Spleen (tissue), 11 donors: ENCODE measurements around the gene LILRA2. TPM values are rescaled to one million over a fixed set of nuclear protein-coding genes. Genes with fewer than 3 reads are reported as not detected.
"Not testable (repeated sequence)": the region's sequence is repeated elsewhere in the genome, so short reads cannot be mapped to it uniquely, and the experiment has no call there.

Experiments
- DNase-seq: peaks from one replicate; pipeline ENCODE4 v3.0.0-alpha.2; 2020
- H3K27ac ChIP-seq, 8 donors: fragments of 200-600 bp; sonication (generic) in 7 of 8; 1 replicate in 4 of 8; 2 replicates in 4 of 8; pipeline versions ENCODE4 v1.5.0 to v1.8.0; 2016 to 2021; ENCODE audit warnings: inconsistent platforms in 4 of 8, mild to moderate bottlenecking in 4 of 8, moderate library complexity in 1 of 8
- H3K27me3 ChIP-seq, 7 donors: fragments of 200-600 bp; sonication (generic) in 6 of 7; replicated peaks in 1 of 7; 1 replicate in 4 of 7; 2 replicates in 3 of 7; pipeline versions ENCODE4 v1.5.0 to v1.8.0; 2016 to 2021; ENCODE audit warnings: inconsistent platforms in 3 of 7, mild to moderate bottlenecking in 1 of 7
- H3K36me3 ChIP-seq, 6 donors: fragments of 200-600 bp; sonication (generic) in 5 of 6; 1 replicate in 4 of 6; 2 replicates in 2 of 6; pipeline versions ENCODE4 v1.5.0 to v1.8.0; 2016 to 2021; ENCODE audit warnings: inconsistent platforms in 2 of 6
- H3K4me1 ChIP-seq, 6 donors: fragments of 200-600 bp; sonication (generic) in 5 of 6; 1 replicate in 3 of 6; 2 replicates in 3 of 6; pipeline versions ENCODE4 v1.5.0 to v1.8.0; 2016 to 2021; ENCODE audit warnings: inconsistent platforms in 3 of 6
- H3K4me3 ChIP-seq, 8 donors: fragments of 200-600 bp; sonication (generic) in 7 of 8; 1 replicate in 4 of 8; 2 replicates in 4 of 8; pipeline versions ENCODE4 v1.5.0 to v1.8.0; 2016 to 2021; ENCODE audit warnings: inconsistent platforms in 4 of 8, mild to moderate bottlenecking in 4 of 8, moderate library complexity in 2 of 8
- H3K9me3 ChIP-seq, 8 donors: fragments of 200-600 bp; sonication (generic) in 7 of 8; 1 replicate in 4 of 8; 2 replicates in 4 of 8; pipeline versions ENCODE4 v1.5.0 to v1.8.0; 2016 to 2021; ENCODE audit warnings: inconsistent platforms in 4 of 8
- CTCF ChIP-seq, 11 experiments: fragments of 200-600 bp in 7 of 11; fragments of 450-650 bp in 4 of 11; sonication (generic) in 4 of 11; IDR thresholded peaks in 8 of 11; conservative IDR thresholded peaks in 3 of 11; 1 replicate in 7 of 11; 2 replicates in 4 of 11; pipeline versions ENCODE4 v1.4.0 to v1.8.0; 2016 to 2021; ENCODE audit warnings: antibody characterized with exemption in 11 of 11, inconsistent platforms in 4 of 11, mild to moderate bottlenecking in 1 of 11
- POLR2A ChIP-seq, 3 donors: fragments of 450-650 bp; IDR thresholded peaks; one replicate each; pipeline ENCODE4 v1.5.1; 2017; ENCODE audit warnings: antibody characterized with exemption in 3 of 3, mild to moderate bottlenecking in 1 of 3
- POLR2AphosphoS5 ChIP-seq, 3 donors: sonication (generic); formaldehyde crosslinking; IDR thresholded peaks; one replicate each; pipeline ENCODE4 v1.5.1; 2017; ENCODE audit warnings: antibody characterized with exemption in 3 of 3
- WGBS, 5 donors: extraction: QIAGEN DNeasy Blood & Tissue Kit in 3 of 5; methylation state at CpG; one replicate each; pipeline versions ENCODE4 v1.1.5 to v1.1.7; 2013 to 2018; 5-methylcytosine and 5-hydroxymethylcytosine counted together
- intact Hi-C: fragments of 100-400 bp; cut with DNase I; formaldehyde crosslinking; loops from one replicate; pipeline ENCODE4 v1.15.0; 2023; ENCODE audit warnings: low total_unique reads
- polyA plus RNA-seq, 3 donors: library from polyadenylated mRNA; stranded (reverse); fragments of 200-250 nt; gene quantifications; one replicate each; pipeline ENCODE4 v1.2.1, GENCODE V29; 2013
- total RNA-seq, 7 donors: library from RNA; depleted of rRNA in 3 of 7; stranded (reverse); fragments of >200 nt in 3 of 7; fragmentation: NEBNext Ultra II Directional in 4 of 7; extraction: Animal tissue kit (Norgen Biotek cat#: 25700) in 4 of 7; gene quantifications; one replicate each; pipeline versions ENCODE4 v1.1.0 to v1.2.1, GENCODE V29; 2016 to 2021
- donor health status: healthy with polysubstance abuse.
- donor health status: DM: no; HTN: no; CAD: no; lungs with moderate emphysema.
- donor health status: DM: no; HTN: no; CAD: no.
- donor health status: Bipolar disorder and iron deficiency.
- donor health status: healthy.
- donor health status: DM: no; HTN: no; CAD: no.
- donor health status: DM: yes; HTN: yes; CAD: no.

LILRA2 gene
- total and polyA plus RNA-seq, 10 donors = 7.2 to 77.8 (median 46.1) TPM

GRCh38 chr19:54624934-54625730 is 51.5 kb downstream of the LILRA2 start:
- TF ChIP-seq POLR2AphosphoS5 (IDR thresholded peaks at IDR 0.05) = peak; percentile 28 to 57 (median 40)
- peaks cover 0 to 11% (median 0%) of the 10 kb centered on the region in 7 donors for H3K27me3 ChIP-seq
- peak overlapping the region in 5 of 8 donors; percentile 69 to 91 (median 83) for H3K27ac ChIP-seq
- H3K9me3 ChIP-seq, intact Hi-C loops: not testable (repeated sequence)
- peaks cover 0 to 14% (median 0%) of the 10 kb centered on the region in 6 donors for H3K36me3 ChIP-seq
- peak overlapping the region in 1 of 8 donors; percentile 49 for H3K4me3 ChIP-seq
- 45 to 86% (median 53%) methylated on average over 6 to 12 of the region's 15 CpGs for WGBS, 5 donors
- H3K4me1 ChIP-seq = peaks cover 0 to 93% (median 38%) of the 10 kb centered on the region in 6 donors
- peak; percentile 74 for DNase-seq

- peaks cover 0 to 11% (median 0%) of the 10 kb centered on the region in 7 donors for H3K27me3 ChIP-seq
- peak; percentile 69 for DNase-seq
- peaks cover 0 to 4% (median 0%) of the 10 kb centered on the region in 8 donors for H3K9me3 ChIP-seq
- peaks cover 0 to 92% (median 41%) of the 10 kb centered on the region in 6 donors for H3K4me1 ChIP-seq
- H3K27ac ChIP-seq = peak overlapping the region in 1 of 8 donors; percentile 62
- intact Hi-C loops = no loop called here
- TF ChIP-seq CTCF (IDR thresholded peaks at IDR 0.05 in 8 of 11, conservative IDR thresholded peaks at IDR 0.05 in 3 of 11) (no peak), POLR2AphosphoS5 (IDR thresholded peaks at IDR 0.05) (no peak), POLR2A (IDR thresholded peaks at IDR 0.05) (no peak)
- peaks cover 0 to 17% (median 0%) of the 10 kb centered on the region in 6 donors for H3K36me3 ChIP-seq
- 78 to 92% (median 88%) methylated on average over 8 of the region's 8 CpGs for whole genome bisulfite sequencing, 5 donors
- no peak overlapping the region for H3K4me3 ChIP-seq
Measured at GRCh38 chr19:54626757-54627156, 53.2 kb downstream of the LILRA2 start.

GRCh38 chr19:54627912-54628311 is 54.3 kb downstream of the LILRA2 start:
- Histone ChIP-seq H3K4me1 (peaks cover 0 to 85% (median 38%) of the 10 kb centered on the region in 6 donors), H3K27me3 (peaks cover 0 to 13% (median 0%) of the 10 kb centered on the region in 7 donors), H3K36me3 (peaks cover 0 to 29% (median under 1%) of the 10 kb centered on the region in 6 donors), H3K27ac (peak overlapping the region in 3 of 8 donors; percentile 18 to 62 (median 34))
- DNase-seq, intact Hi-C loops, H3K9me3 ChIP-seq, H3K4me3 ChIP-seq: not testable (repeated sequence)
- 45 to 77% (median 68%) methylated on average over 4 of the region's 4 CpGs for WGBS, 5 donors

GRCh38 chr19:54630262-54630661 is 56.7 kb downstream of the LILRA2 start, which contains the start of gene LILRB1:
Gene LILRB1, plus strand, starts transcription at chr19:54630484. Its CDS starts 590 bp downstream, at chr19:54631074.
- H3K9me3 ChIP-seq, intact Hi-C loops: not testable (repeated sequence)
- TF ChIP-seq POLR2AphosphoS5 (IDR thresholded peaks at IDR 0.05) = peak in 2 of 3 donors; percentile 40 to 46
- Histone ChIP-seq H3K4me3 (peak within 1 kb of the TSS in 6 of 8 donors; percentile 2 to 59 (median 30)), H3K36me3 (peaks cover 0 to 51% (median 7%) of the 10 kb centered on the region in 6 donors), H3K27me3 (peaks cover 0 to 26% (median 0%) of the 10 kb centered on the region in 7 donors), H3K4me1 (peaks cover 0 to 66% (median 29%) of the 10 kb centered on the region in 6 donors), H3K27ac (peak within 1 kb of the TSS in 5 of 8 donors; percentile 18 to 83 (median 73))
- WGBS, 5 donors = 19 to 32% (median 23%) methylated on average over 9 of the region's 9 CpGs
- DNase-seq = peak; percentile 45

GRCh38 chr19:54630782-54631181 is 57.2 kb downstream of the LILRA2 start:
- peak overlapping the region in 6 of 8 donors; percentile 2 to 59 (median 30) for H3K4me3 ChIP-seq
- WGBS, 5 donors = 16 to 48% (median 39%) methylated on average over 3 to 6 of the region's 6 CpGs

GRCh38 chr19:54631489-54632337 is 58.1 kb downstream of the LILRA2 start:
- 72 to 84% (median 80%) methylated on average over 20 to 23 of the region's 23 CpGs for WGBS, 5 donors
- Histone ChIP-seq H3K27me3 (peaks cover 0 to 26% (median 0%) of the 10 kb centered on the region in 7 donors), H3K36me3 (peaks cover 0 to 64% (median 7%) of the 10 kb centered on the region in 6 donors), H3K4me3 (peak overlapping the region in 1 of 8 donors; percentile 59), H3K4me1 (peaks cover 0 to 52% (median 26%) of the 10 kb centered on the region in 6 donors), H3K27ac (peak overlapping the region in 1 of 8 donors; percentile 83)
- DNase-seq, H3K9me3 ChIP-seq, intact Hi-C loops: not testable (repeated sequence)

More at GRCh38 chr19:54630782-54631181, 57.2 kb downstream of the LILRA2 start:
- Histone ChIP-seq H3K27ac (peak overlapping the region in 5 of 8 donors; percentile 18 to 83 (median 73)), H3K9me3 (peaks cover 0 to 4% (median 0%) of the 10 kb centered on the region in 8 donors), H3K36me3 (peaks cover 0 to 56% (median 7%) of the 10 kb centered on the region in 6 donors), H3K27me3 (peaks cover 0 to 26% (median 0%) of the 10 kb centered on the region in 7 donors), H3K4me1 (peaks cover 0 to 62% (median 27%) of the 10 kb centered on the region in 6 donors)
- peak in 1 of 3 donors; percentile 22 for TF ChIP-seq POLR2AphosphoS5 (IDR thresholded peaks at IDR 0.05)
- TF ChIP-seq CTCF (IDR thresholded peaks at IDR 0.05 in 8 of 11, conservative IDR thresholded peaks at IDR 0.05 in 3 of 11) = no peak
- intact Hi-C loops = no loop called here
- DNase-seq = no peak

GRCh38 chr19:54632517-54632916 is 58.9 kb downstream of the LILRA2 start:
- WGBS, 5 donors = 81 to 100% (median 85%) methylated on average over 5 to 16 of the region's 16 CpGs
- Histone ChIP-seq H3K27me3 (peaks cover 0 to 26% (median 0%) of the 10 kb centered on the region in 7 donors), H3K36me3 (peaks cover 0 to 61% (median 7%) of the 10 kb centered on the region in 6 donors), H3K4me1 (peaks cover 0 to 45% (median 26%) of the 10 kb centered on the region in 6 donors)
- DNase-seq, H3K27ac ChIP-seq, intact Hi-C loops, H3K4me3 ChIP-seq, H3K9me3 ChIP-seq: not testable (repeated sequence)
